Mesendoderm (in vitro differentiated cells): Measurements from ENCODE around the gene PLB1.

ENCODE experiments used
- DNase-seq: peaks from one replicate; pipeline ENCODE4 v3.0.0; 2013
- H2AK5ac ChIP-seq: 2 replicates; pipeline ENCODE4 v1.6.1; 2013; ENCODE audit warnings: low read length, inconsistent platforms
- H2BK120ac ChIP-seq: 2 replicates; pipeline ENCODE4 v1.6.1; 2013; ENCODE audit warnings: low read depth, mild to moderate bottlenecking, low read length, moderate library complexity, mixed read lengths
- H2BK15ac ChIP-seq: replicated peaks from 2 replicates; pipeline ENCODE4 v1.6.1; 2013; ENCODE audit warnings: low read depth, mild to moderate bottlenecking, moderate library complexity
- H2BK5ac ChIP-seq: 2 replicates; pipeline ENCODE4 v1.6.1; 2013; ENCODE audit warnings: low read length, inconsistent platforms
- H3K18ac ChIP-seq: 2 replicates; pipeline ENCODE4 v1.6.1; 2013; ENCODE audit warnings: mild to moderate bottlenecking, low read length, mixed read lengths
- H3K23ac ChIP-seq: one replicate; pipeline ENCODE4 v1.6.1; 2013; ENCODE audit warnings: low read length
- H3K27ac ChIP-seq: 2 replicates; pipeline ENCODE4 v1.5.1; 2013; ENCODE audit warnings: low read depth, mild to moderate bottlenecking, inconsistent platforms, low read length, moderate library complexity
- H3K27me3 ChIP-seq: 2 replicates; pipeline ENCODE4 v1.6.1; 2013; ENCODE audit warnings: low read length, control low read depth, mild to moderate bottlenecking, inconsistent platforms; ENCODE audit not compliant: insufficient read depth, poor library complexity
- H3K36me3 ChIP-seq: 2 replicates; pipeline ENCODE4 v1.6.1; 2013; ENCODE audit warnings: low read length, inconsistent platforms; ENCODE audit not compliant: control insufficient read depth, insufficient read depth
- H3K4ac ChIP-seq: one replicate; pipeline ENCODE4 v1.6.1; 2013; ENCODE audit warnings: low read depth, mild to moderate bottlenecking, low read length, moderate library complexity
- H3K4me1 ChIP-seq: 2 replicates; pipeline ENCODE4 v1.6.1; 2013; ENCODE audit warnings: low read depth, low read length, inconsistent platforms; ENCODE audit not compliant: control insufficient read depth
- H3K4me2 ChIP-seq: 2 replicates; pipeline ENCODE4 v1.6.1; 2013; ENCODE audit warnings: low read length
- H3K4me3 ChIP-seq: 2 replicates; pipeline ENCODE4 v1.5.1; 2013; ENCODE audit warnings: mild to moderate bottlenecking, low read length
- H3K56ac ChIP-seq: one replicate; pipeline ENCODE4 v1.6.1; 2013; ENCODE audit warnings: low read length
- H3K79me1 ChIP-seq: 2 replicates; pipeline ENCODE4 v1.6.1; 2013; ENCODE audit warnings: low read length, inconsistent platforms
- H3K79me2 ChIP-seq: 2 replicates; pipeline ENCODE4 v1.6.1; 2013; ENCODE audit warnings: mild to moderate bottlenecking, low read length; ENCODE audit not compliant: control insufficient read depth, insufficient read depth
- H3K9ac ChIP-seq: 2 replicates; pipeline ENCODE4 v1.6.1; 2013; ENCODE audit warnings: low read length, inconsistent platforms
- H4K5ac ChIP-seq: one replicate; pipeline ENCODE4 v1.6.1; 2013; ENCODE audit warnings: low read length
- H4K8ac ChIP-seq: one replicate; pipeline ENCODE4 v1.6.1; 2013; ENCODE audit warnings: low read depth, mild to moderate bottlenecking, control low read depth, low read length, moderate library complexity
- WGBS: extraction: QIAGEN DNeasy Blood & Tissue Kit; methylation state at CpG from one replicate; pipeline ENCODE4 v1.1.7; 2013; ENCODE audit warnings: low lambda C conversion rate, missing lambda C conversion rate; ENCODE audit not compliant: insufficient coverage; ENCODE audit errors: extremely low coverage; 5-methylcytosine and 5-hydroxymethylcytosine counted together

The PLB1 gene

GRCh38 chr2:28621172-28622100 lies 125.6 kb downstream of the PLB1 start:
- H3K4me1 ChIP-seq, result peaks cover 4% of the 10 kb centered on the region
- no peak overlapping the region for H2AK5ac ChIP-seq
- no peak overlapping the region for H2BK15ac ChIP-seq
- no peak overlapping the region for H3K18ac ChIP-seq
- no peak overlapping the region for H3K4ac ChIP-seq
- no peak overlapping the region for H4K5ac ChIP-seq
- no peaks in the 10 kb centered on the region for H3K36me3 ChIP-seq
- no peak overlapping the region for H3K9ac ChIP-seq
- no peak overlapping the region for H4K8ac ChIP-seq
- no CpG with 5 or more reads among the region's 15 CpGs for WGBS
- H3K23ac ChIP-seq, result no peak overlapping the region
- DNase-seq, result peak; percentile 73
- no peak overlapping the region for H2BK5ac ChIP-seq
- no peaks in the 10 kb centered on the region for H3K79me1 ChIP-seq
- H3K79me2 ChIP-seq, result no peaks in the 10 kb centered on the region
- H2BK120ac ChIP-seq, result no peak overlapping the region
- H3K56ac ChIP-seq, result no peak overlapping the region
- H3K27me3 ChIP-seq, result no peaks in the 10 kb centered on the region
- no peak overlapping the region for H3K27ac ChIP-seq
- H3K4me2 ChIP-seq, result no peak overlapping the region
- no peak overlapping the region for H3K4me3 ChIP-seq

GRCh38 chr2:28622101-28622499 lies 126.2 kb downstream of the PLB1 start:
- no peaks in the 10 kb centered on the region for H3K36me3 ChIP-seq
- H2BK15ac ChIP-seq, result no peak overlapping the region
- H3K4me3 ChIP-seq, result no peak overlapping the region
- no peak overlapping the region for H3K18ac ChIP-seq
- no peak overlapping the region for H2AK5ac ChIP-seq
- H3K79me1 ChIP-seq, result no peaks in the 10 kb centered on the region
- no peak overlapping the region for H2BK120ac ChIP-seq
- no peak overlapping the region for H3K23ac ChIP-seq
- H4K5ac ChIP-seq, result no peak overlapping the region
- WGBS, result no CpG with 5 or more reads among the region's 2 CpGs
- no peaks in the 10 kb centered on the region for H3K79me2 ChIP-seq
- no peak overlapping the region for H3K27ac ChIP-seq
- H3K9ac ChIP-seq, result no peak overlapping the region
- no peak for DNase-seq
- H3K4me1 ChIP-seq, result peaks cover 4% of the 10 kb centered on the region
- no peak overlapping the region for H3K4me2 ChIP-seq
- H2BK5ac ChIP-seq, result no peak overlapping the region
- no peak overlapping the region for H3K56ac ChIP-seq
- H3K27me3 ChIP-seq, result no peaks in the 10 kb centered on the region
- no peak overlapping the region for H3K4ac ChIP-seq
- no peak overlapping the region for H4K8ac ChIP-seq

GRCh38 chr2:28623582-28624405 lies 127.9 kb downstream of the PLB1 start:
- Histone ChIP-seq H4K8ac (no peak overlapping the region), H3K79me2 (no peaks in the 10 kb centered on the region), H3K27me3 (no peaks in the 10 kb centered on the region), H3K23ac (no peak overlapping the region), H2AK5ac (no peak overlapping the region), H3K27ac (no peak overlapping the region), H4K5ac (no peak overlapping the region), H3K56ac (no peak overlapping the region), H2BK15ac (no peak overlapping the region), H2BK120ac (no peak overlapping the region), H2BK5ac (no peak overlapping the region), H3K4ac (no peak overlapping the region), H3K4me2 (no peak overlapping the region), H3K4me1 (peaks cover 4% of the 10 kb centered on the region), H3K36me3 (no peaks in the 10 kb centered on the region), H3K18ac (no peak overlapping the region), H3K4me3 (no peak overlapping the region), H3K79me1 (no peaks in the 10 kb centered on the region), H3K9ac (no peak overlapping the region)
- WGBS, result no CpG with 5 or more reads among the region's 12 CpGs
- no peak for DNase-seq

GRCh38 chr2:28624436-28624792 lies 128.6 kb downstream of the PLB1 start:
- Histone ChIP-seq H2BK15ac (no peak overlapping the region), H3K36me3 (no peaks in the 10 kb centered on the region), H3K79me1 (no peaks in the 10 kb centered on the region), H3K27me3 (no peaks in the 10 kb centered on the region), H4K8ac (no peak overlapping the region), H2AK5ac (no peak overlapping the region), H3K23ac (no peak overlapping the region), H3K4me2 (no peak overlapping the region), H2BK120ac (no peak overlapping the region), H3K56ac (no peak overlapping the region), H3K9ac (no peak overlapping the region), H3K27ac (no peak overlapping the region), H2BK5ac (no peak overlapping the region), H3K79me2 (no peaks in the 10 kb centered on the region), H4K5ac (no peak overlapping the region), H3K18ac (no peak overlapping the region), H3K4me3 (no peak overlapping the region), H3K4me1 (peaks cover 4% of the 10 kb centered on the region), H3K4ac (no peak overlapping the region)
- no peak for DNase-seq
- 100% methylated on average over 1 of the region's 2 CpGs for WGBS

GRCh38 chr2:28624793-28625701 lies 129.2 kb downstream of the PLB1 start:
- Histone ChIP-seq H3K4me3 (no peak overlapping the region), H2BK15ac (no peak overlapping the region), H3K4ac (no peak overlapping the region), H3K4me1 (peaks cover 4% of the 10 kb centered on the region), H3K36me3 (no peaks in the 10 kb centered on the region), H3K79me1 (no peaks in the 10 kb centered on the region), H3K9ac (no peak overlapping the region), H3K27me3 (no peaks in the 10 kb centered on the region), H2AK5ac (no peak overlapping the region), H3K79me2 (no peaks in the 10 kb centered on the region), H4K5ac (no peak overlapping the region), H2BK120ac (no peak overlapping the region), H3K27ac (peak overlapping the region; percentile 42), H3K23ac (no peak overlapping the region), H3K56ac (peak overlapping the region; percentile 72), H3K4me2 (no peak overlapping the region), H2BK5ac (no peak overlapping the region), H4K8ac (no peak overlapping the region), H3K18ac (peak overlapping the region; percentile 29)
- DNase-seq, result peak; percentile 79
- WGBS, result no CpG with 5 or more reads among the region's 19 CpGs
